ENCODE measurements around the gene SORCS1. TPM values are rescaled to one million over a fixed set of nuclear protein-coding genes. Genes with fewer than 3 reads are reported as not detected.

The SORCS1 gene
- total and polyA plus RNA-seq, 2 experiments from 2014 or later = 1.1 to 4.6 TPM

GRCh38 chr10:106660550-106660949 lies 504.0 kb downstream of the SORCS1 start:
- no peaks in the 10 kb centered on the region for H3K36me3 ChIP-seq (replicated peaks; ENCODE audit: insufficient read depth, low read depth)
- H3K79me2 ChIP-seq = no peaks in the 10 kb centered on the region
- no peak overlapping the region for H3K4me3 ChIP-seq
- no peak overlapping the region for H2AFZ ChIP-seq
- H3K9me2 ChIP-seq (replicated peaks; ENCODE audit: insufficient read depth) = no peaks in the 10 kb centered on the region
- TF ChIP-seq EZH2phosphoT487 (IDR thresholded peaks at IDR 0.05; ENCODE audit: low read depth, severe bottlenecking, unreplicated experiment) (no peak), CTCF (IDR thresholded peaks at IDR 0.05; ENCODE audit: poor library complexity) (no peak), EZH2 (IDR thresholded peaks at IDR 0.05; ENCODE audit: borderline replicate concordance) (no peak)
- no peaks in the 10 kb centered on the region for H4K20me1 ChIP-seq (ENCODE audit: insufficient read depth, poor library complexity, severe bottlenecking)
- DNase-seq (ENCODE audit: low spot score) = no peak
- 78% methylated on average over 3 of the region's 3 CpGs for WGBS (ENCODE audit: low lambda C conversion rate, missing lambda C conversion rate)
- H3K4me2 ChIP-seq = no peak overlapping the region
- no peaks in the 10 kb centered on the region for H3K27me3 ChIP-seq
- H3K27ac ChIP-seq = no peak overlapping the region
- no peaks in the 10 kb centered on the region for H3K9me3 ChIP-seq (ENCODE audit: low read depth)
- no peaks in the 10 kb centered on the region for H3K4me1 ChIP-seq (ENCODE audit: insufficient read depth)

- 96% methylated on average over 3 of the region's 3 CpGs for WGBS (ENCODE audit: low lambda C conversion rate, missing lambda C conversion rate)
- H3K36me3 ChIP-seq (replicated peaks; ENCODE audit: insufficient read depth, low read depth) = no peaks in the 10 kb centered on the region
- H3K4me1 ChIP-seq (ENCODE audit: insufficient read depth) = no peaks in the 10 kb centered on the region
- no peak for DNase-seq (ENCODE audit: low spot score)
- H3K27ac ChIP-seq = no peak overlapping the region
- H3K4me2 ChIP-seq = no peak overlapping the region
- H3K9me3 ChIP-seq (ENCODE audit: low read depth) = no peaks in the 10 kb centered on the region
- H4K20me1 ChIP-seq (ENCODE audit: insufficient read depth, poor library complexity, severe bottlenecking) = no peaks in the 10 kb centered on the region
- no peaks in the 10 kb centered on the region for H3K27me3 ChIP-seq
- H3K79me2 ChIP-seq = no peaks in the 10 kb centered on the region
- H3K9me2 ChIP-seq (replicated peaks; ENCODE audit: insufficient read depth) = no peaks in the 10 kb centered on the region
- no peak overlapping the region for H2AFZ ChIP-seq
- H3K4me3 ChIP-seq = no peak overlapping the region
- TF ChIP-seq EZH2phosphoT487 (IDR thresholded peaks at IDR 0.05; ENCODE audit: low read depth, severe bottlenecking, unreplicated experiment) (no peak), CTCF (IDR thresholded peaks at IDR 0.05; ENCODE audit: poor library complexity) (no peak), EZH2 (IDR thresholded peaks at IDR 0.05; ENCODE audit: borderline replicate concordance) (no peak)
Measured at GRCh38 chr10:106655636-106656035, 508.9 kb downstream of the SORCS1 start.

GRCh38 chr10:106655165-106655564 lies 509.3 kb downstream of the SORCS1 start:
- no peaks in the 10 kb centered on the region for H3K79me2 ChIP-seq
- H3K4me3 ChIP-seq = no peak overlapping the region
- no peaks in the 10 kb centered on the region for H3K9me3 ChIP-seq (ENCODE audit: low read depth)
- no peaks in the 10 kb centered on the region for H3K27me3 ChIP-seq
- no peaks in the 10 kb centered on the region for H3K36me3 ChIP-seq (replicated peaks; ENCODE audit: insufficient read depth, low read depth)
- no peak overlapping the region for H2AFZ ChIP-seq
- no peaks in the 10 kb centered on the region for H3K9me2 ChIP-seq (replicated peaks; ENCODE audit: insufficient read depth)
- no peaks in the 10 kb centered on the region for H4K20me1 ChIP-seq (ENCODE audit: insufficient read depth, poor library complexity, severe bottlenecking)
- no peak overlapping the region for H3K27ac ChIP-seq
- H3K4me2 ChIP-seq = no peak overlapping the region
- TF ChIP-seq EZH2phosphoT487 (IDR thresholded peaks at IDR 0.05; ENCODE audit: low read depth, severe bottlenecking, unreplicated experiment) (no peak), CTCF (IDR thresholded peaks at IDR 0.05; ENCODE audit: poor library complexity) (no peak), EZH2 (IDR thresholded peaks at IDR 0.05; ENCODE audit: borderline replicate concordance) (no peak)
- no peak for DNase-seq (ENCODE audit: low spot score)
- H3K4me1 ChIP-seq (ENCODE audit: insufficient read depth) = no peaks in the 10 kb centered on the region

- no peak for DNase-seq (ENCODE audit: low spot score)
- 90% methylated on average over 9 of the region's 9 CpGs for WGBS (ENCODE audit: low lambda C conversion rate, missing lambda C conversion rate)
- Histone ChIP-seq H3K27ac (no peak overlapping the region), H3K4me2 (no peak overlapping the region), H3K9me2 (replicated peaks; ENCODE audit: insufficient read depth) (no peaks in the 10 kb centered on the region), H2AFZ (no peak overlapping the region), H3K4me1 (ENCODE audit: insufficient read depth) (no peaks in the 10 kb centered on the region), H4K20me1 (ENCODE audit: insufficient read depth, poor library complexity, severe bottlenecking) (no peaks in the 10 kb centered on the region), H3K36me3 (replicated peaks; ENCODE audit: insufficient read depth, low read depth) (no peaks in the 10 kb centered on the region), H3K9me3 (ENCODE audit: low read depth) (no peaks in the 10 kb centered on the region), H3K27me3 (no peaks in the 10 kb centered on the region), H3K4me3 (no peak overlapping the region), H3K79me2 (no peaks in the 10 kb centered on the region)
- no peak for TF ChIP-seq EZH2phosphoT487 (IDR thresholded peaks at IDR 0.05; ENCODE audit: low read depth, severe bottlenecking, unreplicated experiment)
- no peak for TF ChIP-seq CTCF (IDR thresholded peaks at IDR 0.05; ENCODE audit: poor library complexity)
- no peak for TF ChIP-seq EZH2 (IDR thresholded peaks at IDR 0.05; ENCODE audit: borderline replicate concordance)
Measured at GRCh38 chr10:106652279-106652678, 512.2 kb downstream of the SORCS1 start.
